GM10248 (cell line): Measurements from ENCODE around the gene CNN3.

Source experiments
- CTCF ChIA-PET: fragments of 300-600 bp; sonication (Branson Sonifier 250); formaldehyde crosslinking; extraction: SDS; loops from one replicate; lab custom pipeline; 2021; ENCODE audit warnings: antibody characterized with exemption; lab: Yijun Ruan, JAX
- POLR2A ChIA-PET: fragments of 350-650 bp; sonication (Branson Sonifier 250); formaldehyde crosslinking; extraction: SDS; loops from one replicate; lab custom pipeline; 2020; ENCODE audit warnings: antibody characterized with exemption; lab: Yijun Ruan, JAX
- DNase-seq: peaks from one replicate; pipeline ENCODE4 v3.0.0; 2012; ENCODE audit errors: extremely low spot score
- CTCF ChIP-seq: IDR thresholded peaks from 2 replicates; pipeline ENCODE4 v1.5.1; 2012; ENCODE audit warnings: mild to moderate bottlenecking, low read depth; ENCODE audit errors: extremely low read depth, missing control alignments, control extremely low read depth

CNN3 gene

DNA sequence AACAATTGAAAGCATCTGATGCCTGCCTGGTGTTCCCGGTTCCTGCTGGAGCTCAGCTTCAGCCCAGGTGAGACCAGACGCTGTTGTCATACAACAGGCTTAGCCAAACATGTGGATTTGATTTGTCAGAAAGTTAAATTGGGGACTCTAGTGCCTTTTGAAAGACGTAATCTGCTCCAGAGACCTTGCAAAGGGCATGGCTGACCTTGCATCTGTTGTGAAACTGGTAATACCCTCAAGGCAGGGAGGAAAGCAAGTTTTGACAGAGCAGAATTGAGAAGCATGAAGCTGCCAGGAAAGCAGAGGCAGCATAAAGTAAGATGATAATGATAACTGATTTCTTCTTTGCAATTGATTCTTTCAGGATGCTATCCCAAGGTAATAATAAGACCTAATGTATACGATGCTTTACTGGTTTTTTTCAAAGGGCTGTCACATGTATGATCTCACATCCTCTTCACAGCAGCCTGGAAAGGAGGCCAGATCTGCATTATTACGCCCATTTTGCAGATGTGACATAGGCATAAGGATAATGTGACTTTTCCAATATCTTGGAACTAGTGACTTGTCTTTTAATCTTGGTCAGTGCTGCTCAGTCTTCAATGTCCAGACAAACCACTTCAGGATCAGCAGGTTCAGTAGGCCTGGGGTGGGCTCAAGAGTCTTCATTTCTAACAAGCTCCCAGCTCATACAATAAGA is 24.7 kb upstream of the CNN3 start:
- POLR2A ChIA-PET, result no interaction called here
- DNase-seq, result no peak
- CTCF ChIA-PET, result interaction anchor here (0.5 kb wide), 1 partner anchor 61 kb away, joined by 3 read pairs; no protein-coding TSS in a partner anchor
- TF ChIP-seq CTCF, result no peak

GRCh38 chr1:94951046-94951445 is 24.1 kb upstream of the CNN3 start:
- ChIA-PET CTCF (no interaction called here), POLR2A (no interaction called here)
- no peak for DNase-seq
- no peak for TF ChIP-seq CTCF

DNA sequence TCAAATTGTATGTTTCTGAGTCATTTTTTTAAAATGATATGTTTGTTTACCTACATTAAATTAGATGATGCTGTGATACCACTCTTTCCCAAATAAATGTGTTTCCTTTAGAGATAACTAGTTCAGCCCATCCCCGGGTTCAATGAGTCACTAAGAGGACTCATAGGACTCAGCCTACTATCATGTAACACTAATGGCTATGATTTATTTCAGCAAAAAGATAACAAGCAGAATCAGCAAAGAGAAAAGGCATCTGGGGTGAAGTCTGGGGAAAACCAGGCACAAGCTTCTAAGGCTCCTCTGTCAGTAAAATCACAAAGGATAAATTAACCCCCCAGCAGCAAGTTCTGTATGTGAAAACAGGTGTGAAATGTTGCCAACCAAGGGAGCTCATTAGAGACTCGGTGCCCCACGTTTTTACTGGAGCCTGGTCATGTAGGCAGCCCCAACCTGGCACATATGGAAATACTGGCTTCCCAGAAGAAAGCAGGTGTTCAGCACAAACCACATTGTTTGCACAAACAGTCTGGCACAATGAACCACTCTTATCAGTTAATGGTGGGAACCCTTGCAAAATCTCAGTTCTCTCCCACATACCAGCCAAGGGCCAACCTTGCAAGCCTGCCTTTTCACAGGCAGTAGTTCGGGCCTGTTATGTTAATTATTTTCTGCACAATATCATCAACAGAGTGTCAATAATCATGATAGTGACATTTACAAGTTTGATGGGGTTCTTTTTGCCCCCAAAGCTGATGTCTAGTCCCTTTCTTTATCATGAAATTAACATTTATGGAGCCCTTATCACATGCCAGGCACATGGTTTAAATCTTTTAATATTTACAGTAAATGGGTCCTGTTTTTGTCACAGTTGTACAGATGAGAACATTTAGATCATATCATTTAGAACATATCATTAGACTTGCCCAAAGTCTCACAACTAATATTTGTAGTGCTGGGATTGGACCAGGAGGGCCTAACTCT is 23.1 kb upstream of the CNN3 start:
- CTCF ChIA-PET, result no interaction called here
- no peak for TF ChIP-seq CTCF

DNA sequence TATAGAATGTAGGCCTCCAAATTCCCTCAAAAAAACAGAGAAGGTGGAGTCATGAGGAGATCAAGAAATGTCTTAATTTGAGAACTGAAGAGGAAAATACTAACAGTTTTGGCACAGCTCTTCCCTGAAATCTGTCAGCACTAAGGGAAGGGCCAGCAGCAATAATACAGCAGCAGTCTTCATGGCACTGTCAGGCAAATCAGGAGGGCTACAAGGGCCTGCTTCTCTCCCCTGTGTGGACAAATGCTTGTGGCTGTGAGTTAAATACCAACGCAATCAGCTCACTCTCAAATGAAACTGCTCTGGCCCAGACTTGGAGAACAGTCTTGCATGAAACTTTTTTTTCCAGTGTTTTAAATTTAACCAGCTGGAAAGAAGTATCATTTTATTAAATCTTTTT is 20.5 kb upstream of the CNN3 start:
- no peak for TF ChIP-seq CTCF
- no peak for DNase-seq
- ChIA-PET CTCF (interaction anchor here (1.0 kb wide), 1 partner anchor 72 kb away, joined by 3 read pairs; no protein-coding TSS in a partner anchor), POLR2A (no interaction called here)

More for the DNA sequence above, 23.1 kb upstream of the CNN3 start:
- no peak for DNase-seq
- POLR2A ChIA-PET, result interaction anchor here (0.6 kb wide), 1 partner anchor 11 kb away, joined by 3 read pairs; no protein-coding TSS in a partner anchor

DNA sequence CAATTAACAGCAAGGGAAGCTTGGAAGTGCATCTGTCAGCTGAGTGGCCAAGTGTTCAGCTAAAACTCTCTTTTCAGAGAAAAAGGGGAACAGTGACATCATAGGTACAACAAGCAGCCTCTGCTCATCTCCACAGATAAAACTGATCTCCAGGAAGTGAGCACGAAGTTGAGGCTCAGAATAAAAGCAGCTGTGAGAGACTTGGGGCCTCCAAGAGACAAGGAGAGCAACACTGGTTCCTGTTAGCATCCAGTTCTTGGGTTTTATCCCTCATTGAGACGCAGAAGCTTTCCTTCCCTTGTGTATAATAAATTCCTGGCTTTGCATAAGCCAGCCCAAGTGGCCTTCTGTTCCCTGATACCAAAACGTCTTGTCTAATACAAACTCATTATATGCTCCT is 20.0 kb upstream of the CNN3 start:
- no peak for TF ChIP-seq CTCF
- ChIA-PET POLR2A (no interaction called here), CTCF (no interaction called here)
- DNase-seq, result no peak
